HepG2 (cell line): ENCODE data around the gene HDGF.

ENCODE experiments used
- CTCF ChIP-seq: sonication (generic); formaldehyde crosslinking; IDR thresholded peaks from 2 replicates; pipeline ENCODE4 v1.5.0; 2020; ENCODE audit warnings: mild to moderate bottlenecking, missing genetic modification reagents, moderate library complexity
- MED13 ChIP-seq: sonication (generic); formaldehyde crosslinking; IDR thresholded peaks from 2 replicates; pipeline ENCODE4 v1.5.0; 2020; ENCODE audit warnings: missing genetic modification reagents
- ZNF382 ChIP-seq: sonication (generic); formaldehyde crosslinking; IDR thresholded peaks from 2 replicates; pipeline ENCODE4 v1.5.0; 2020; ENCODE audit warnings: missing genetic modification reagents, mild to moderate bottlenecking, borderline replicate concordance
- ZNF549 ChIP-seq: sonication (generic); formaldehyde crosslinking; IDR thresholded peaks from 2 replicates; pipeline ENCODE4 v1.5.0; 2020; ENCODE audit warnings: missing genetic modification reagents
- ZZZ3 ChIP-seq: sonication (generic); formaldehyde crosslinking; IDR thresholded peaks from 2 replicates; pipeline ENCODE4 v1.4.0; 2020; ENCODE audit warnings: missing genetic modification reagents, mild to moderate bottlenecking, borderline replicate concordance
- TF ChIP-seq, protein P1 (sequence below): sonication (generic); formaldehyde crosslinking; conservative IDR thresholded peaks from 2 replicates; pipeline ENCODE4 v1.4.0; 2020; ENCODE audit warnings: missing genetic modification reagents
- TF ChIP-seq, protein P2 (sequence below): sonication (generic); formaldehyde crosslinking; IDR thresholded peaks from 2 replicates; pipeline ENCODE4 v1.4.0; 2020; ENCODE audit warnings: missing genetic modification reagents, borderline replicate concordance

DNA sequence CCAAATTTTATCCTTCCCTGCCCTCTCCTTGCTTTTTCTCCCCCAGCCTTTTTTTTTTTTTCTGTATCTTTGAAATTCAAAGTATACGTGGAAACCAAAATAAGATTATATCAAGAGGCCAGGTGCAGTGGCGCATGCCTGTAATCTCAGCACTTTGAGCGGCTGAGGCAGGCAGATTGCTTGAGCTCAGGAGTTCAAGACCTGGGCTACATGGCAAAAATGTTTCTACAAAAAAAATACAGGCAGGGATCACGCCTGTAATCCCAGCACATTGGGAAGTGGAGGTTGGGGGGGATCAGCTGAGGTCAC is 9.3 kb upstream of the HDGF start:
- TF ChIP-seq MED13 (CRISPR knock-in tag) (no peak), CTCF (CRISPR knock-in tag) (no peak), ZNF549 (CRISPR knock-in tag) (no peak), ZZZ3 (no peak), ZNF382 (CRISPR knock-in tag) (no peak)
- TF ChIP-seq, protein P1, sequence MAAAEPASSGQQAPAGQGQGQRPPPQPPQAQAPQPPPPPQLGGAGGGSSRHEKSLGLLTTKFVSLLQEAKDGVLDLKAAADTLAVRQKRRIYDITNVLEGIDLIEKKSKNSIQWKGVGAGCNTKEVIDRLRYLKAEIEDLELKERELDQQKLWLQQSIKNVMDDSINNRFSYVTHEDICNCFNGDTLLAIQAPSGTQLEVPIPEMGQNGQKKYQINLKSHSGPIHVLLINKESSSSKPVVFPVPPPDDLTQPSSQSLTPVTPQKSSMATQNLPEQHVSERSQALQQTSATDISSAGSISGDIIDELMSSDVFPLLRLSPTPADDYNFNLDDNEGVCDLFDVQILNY (CRISPR knock-in tag) = no peak
- TF ChIP-seq, protein P2, sequence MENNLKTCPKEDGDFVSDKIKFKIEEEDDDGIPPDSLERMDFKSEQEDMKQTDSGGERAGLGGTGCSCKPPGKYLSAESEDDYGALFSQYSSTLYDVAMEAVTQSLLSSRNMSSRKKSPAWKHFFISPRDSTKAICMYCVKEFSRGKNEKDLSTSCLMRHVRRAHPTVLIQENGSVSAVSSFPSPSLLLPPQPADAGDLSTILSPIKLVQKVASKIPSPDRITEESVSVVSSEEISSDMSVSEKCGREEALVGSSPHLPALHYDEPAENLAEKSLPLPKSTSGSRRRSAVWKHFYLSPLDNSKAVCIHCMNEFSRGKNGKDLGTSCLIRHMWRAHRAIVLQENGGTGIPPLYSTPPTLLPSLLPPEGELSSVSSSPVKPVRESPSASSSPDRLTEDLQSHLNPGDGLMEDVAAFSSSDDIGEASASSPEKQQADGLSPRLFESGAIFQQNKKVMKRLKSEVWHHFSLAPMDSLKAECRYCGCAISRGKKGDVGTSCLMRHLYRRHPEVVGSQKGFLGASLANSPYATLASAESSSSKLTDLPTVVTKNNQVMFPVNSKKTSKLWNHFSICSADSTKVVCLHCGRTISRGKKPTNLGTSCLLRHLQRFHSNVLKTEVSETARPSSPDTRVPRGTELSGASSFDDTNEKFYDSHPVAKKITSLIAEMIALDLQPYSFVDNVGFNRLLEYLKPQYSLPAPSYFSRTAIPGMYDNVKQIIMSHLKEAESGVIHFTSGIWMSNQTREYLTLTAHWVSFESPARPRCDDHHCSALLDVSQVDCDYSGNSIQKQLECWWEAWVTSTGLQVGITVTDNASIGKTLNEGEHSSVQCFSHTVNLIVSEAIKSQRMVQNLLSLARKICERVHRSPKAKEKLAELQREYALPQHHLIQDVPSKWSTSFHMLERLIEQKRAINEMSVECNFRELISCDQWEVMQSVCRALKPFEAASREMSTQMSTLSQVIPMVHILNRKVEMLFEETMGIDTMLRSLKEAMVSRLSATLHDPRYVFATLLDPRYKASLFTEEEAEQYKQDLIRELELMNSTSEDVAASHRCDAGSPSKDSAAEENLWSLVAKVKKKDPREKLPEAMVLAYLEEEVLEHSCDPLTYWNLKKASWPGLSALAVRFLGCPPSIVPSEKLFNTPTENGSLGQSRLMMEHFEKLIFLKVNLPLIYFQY (CRISPR knock-in tag) = no peak
